ENCODE measurements around the gene SERTAD3.

Gene SERTAD3

GRCh38 chr19:40420766-40421765, 23.1 kb downstream of the SERTAD3 start:
- Histone ChIP-seq H3K4me3 (ENCODE audit: low read length) (peak overlapping the region; percentile 76), H3K4me1 (ENCODE audit: control insufficient read depth, low read length) (peaks cover 46% of the 10 kb centered on the region), H3K36me3 (ENCODE audit: control insufficient read depth, low read length) (peaks cover 12% of the 10 kb centered on the region), H3K4me2 (ENCODE audit: low read length) (peak overlapping the region; percentile 88), H3K9me2 (replicated peaks; ENCODE audit: control insufficient read depth, low read length) (no peaks in the 10 kb centered on the region), H3K27ac (ENCODE audit: low read depth, low read length) (peak overlapping the region; percentile 8; the same call in 1 of the 2 replicates), H3K27me3 (ENCODE audit: control insufficient read depth, low read length) (no peaks in the 10 kb centered on the region), H3F3A (ENCODE audit: control insufficient read depth, insufficient read depth) (peaks cover 9% of the 10 kb centered on the region), H3K9me3 (ENCODE audit: control insufficient read depth, insufficient read depth, low read length) (no peaks in the 10 kb centered on the region), H4K20me1 (ENCODE audit: control insufficient read depth, insufficient read depth, low read depth, low read length) (no peaks in the 10 kb centered on the region), H3K79me2 (ENCODE audit: control insufficient read depth, low read length) (peaks cover 13% of the 10 kb centered on the region)
- TF ChIP-seq EZH2phosphoT487 (IDR thresholded peaks at IDR 0.05; ENCODE audit: borderline replicate concordance, low read length) (no peak), CTCF (IDR thresholded peaks at IDR 0.05; ENCODE audit: low read depth, low read length, poor library complexity, severe bottlenecking) (peak; percentile 95)

GRCh38 chr19:40420451-40420765, 23.7 kb downstream of the SERTAD3 start:
- Histone ChIP-seq H3K4me2 (ENCODE audit: low read length) (peak overlapping the region; percentile 88), H3K79me2 (ENCODE audit: control insufficient read depth, low read length) (peaks cover 13% of the 10 kb centered on the region), H3K27ac (ENCODE audit: low read depth, low read length) (no peak overlapping the region), H3K4me1 (ENCODE audit: control insufficient read depth, low read length) (peaks cover 51% of the 10 kb centered on the region), H3K27me3 (ENCODE audit: control insufficient read depth, low read length) (no peaks in the 10 kb centered on the region), H3K36me3 (ENCODE audit: control insufficient read depth, low read length) (peaks cover 12% of the 10 kb centered on the region), H3K9me2 (replicated peaks; ENCODE audit: control insufficient read depth, low read length) (no peaks in the 10 kb centered on the region), H3K4me3 (ENCODE audit: low read length) (peak overlapping the region; percentile 76), H3K9me3 (ENCODE audit: control insufficient read depth, insufficient read depth, low read length) (no peaks in the 10 kb centered on the region), H3F3A (ENCODE audit: control insufficient read depth, insufficient read depth) (peaks cover 9% of the 10 kb centered on the region), H4K20me1 (ENCODE audit: control insufficient read depth, insufficient read depth, low read depth, low read length) (no peaks in the 10 kb centered on the region)
- no peak for TF ChIP-seq EZH2phosphoT487 (IDR thresholded peaks at IDR 0.05; ENCODE audit: borderline replicate concordance, low read length)
- no peak for TF ChIP-seq CTCF (IDR thresholded peaks at IDR 0.05; ENCODE audit: low read depth, low read length, poor library complexity, severe bottlenecking)

GRCh38 chr19:40419780-40420179, 24.4 kb downstream of the SERTAD3 start:
- no peaks in the 10 kb centered on the region for H3K27me3 ChIP-seq (ENCODE audit: control insufficient read depth, low read length)
- no peaks in the 10 kb centered on the region for H4K20me1 ChIP-seq (ENCODE audit: control insufficient read depth, insufficient read depth, low read depth, low read length)
- TF ChIP-seq CTCF (IDR thresholded peaks at IDR 0.05; ENCODE audit: low read depth, low read length, poor library complexity, severe bottlenecking) (no peak), EZH2phosphoT487 (IDR thresholded peaks at IDR 0.05; ENCODE audit: borderline replicate concordance, low read length) (no peak)
- no peak overlapping the region for H3K4me3 ChIP-seq (ENCODE audit: low read length)
- H3K79me2 ChIP-seq (ENCODE audit: control insufficient read depth, low read length), result peaks cover 9% of the 10 kb centered on the region
- no peak overlapping the region for H3K4me2 ChIP-seq (ENCODE audit: low read length)
- H3K27ac ChIP-seq (ENCODE audit: low read depth, low read length), result no peak overlapping the region
- peaks cover 9% of the 10 kb centered on the region for H3F3A ChIP-seq (ENCODE audit: control insufficient read depth, insufficient read depth)
- H3K9me2 ChIP-seq (replicated peaks; ENCODE audit: control insufficient read depth, low read length), result no peaks in the 10 kb centered on the region
- H3K36me3 ChIP-seq (ENCODE audit: control insufficient read depth, low read length), result peaks cover 12% of the 10 kb centered on the region
- no peaks in the 10 kb centered on the region for H3K9me3 ChIP-seq (ENCODE audit: control insufficient read depth, insufficient read depth, low read length)
- H3K4me1 ChIP-seq (ENCODE audit: control insufficient read depth, low read length), result peaks cover 49% of the 10 kb centered on the region

Data from DOHH2 (cell line).